ENCODE results near the gene LGALS7. TPM values are rescaled to one million over a fixed set of nuclear protein-coding genes. Genes with fewer than 3 reads are reported as not detected.

Gene LGALS7
- total and polyA plus RNA-seq, 2 of the 4 experiments (the other 2 are of a cell fraction) = not detected

DNA sequence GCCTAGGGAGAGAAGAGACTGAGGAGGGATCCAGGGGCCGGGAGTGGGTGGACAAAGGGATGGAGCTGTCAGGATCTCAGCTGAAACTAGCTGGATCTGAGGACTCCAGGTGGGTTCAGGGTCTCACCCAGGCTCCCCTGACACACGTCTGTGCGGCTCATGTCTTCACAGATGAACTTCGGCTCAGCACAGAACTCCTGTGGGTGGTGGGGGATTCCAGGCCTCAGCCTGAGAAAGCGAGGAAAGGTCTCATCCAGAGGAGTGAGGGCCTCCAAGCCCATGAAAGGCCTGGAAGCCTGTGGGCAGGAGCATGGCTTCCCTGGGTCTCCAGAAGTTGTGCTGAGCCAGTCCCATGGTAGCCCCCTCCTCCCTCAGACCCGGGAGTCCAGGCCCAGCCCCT is 30.4 kb downstream of the LGALS7 start:
- no peak overlapping the region for H3K9ac ChIP-seq (ENCODE audit: low read depth, low read length)
- H4K8ac ChIP-seq (ENCODE audit: low read depth in 2 of 2, low read length in 2 of 2) = no peak overlapping the region
- no peaks in the 10 kb centered on the region for H3K9me1 ChIP-seq (ENCODE audit: insufficient read depth, low read length)
- no peak overlapping the region for H3K14ac ChIP-seq (replicated peaks; ENCODE audit: low read depth, low read length)
- no peak overlapping the region for H2AK9ac ChIP-seq (replicated peaks; ENCODE audit: low read depth, low read length, poor library complexity)
- H2BK120ac ChIP-seq (ENCODE audit: low read depth, low read length) = no peak overlapping the region
- no CpG with 5 or more reads among the region's 6 CpGs for WGBS, 2 experiments (ENCODE audit: extremely low coverage in 2 of 2, insufficient read length in 1 of 2)
- ATAC-seq (ENCODE audit: low read depth) (no peak), DNase-seq (no peak)
- H3K56ac ChIP-seq (ENCODE audit: extremely low read depth, insufficient read depth, low read length) = no peak overlapping the region
- intact Hi-C loops (cut with micrococcal nuclease) = no loop called here
- no peaks in the 10 kb centered on the region; the same call in 1 of the 2 replicates for H3K27me3 ChIP-seq (ENCODE audit: control insufficient read depth, insufficient read depth, low read length)
- H2BK5ac ChIP-seq (ENCODE audit: low read depth, low read length, poor library complexity, severe bottlenecking) = no peak overlapping the region
- no peak overlapping the region for H2BK20ac ChIP-seq (ENCODE audit: low read depth, low read length)
- H3K23ac ChIP-seq (ENCODE audit: low read depth, low read length) = no peak overlapping the region
- no peak overlapping the region for H4K91ac ChIP-seq (ENCODE audit: insufficient read depth, low read depth, low read length)
- no peak overlapping the region for H2BK15ac ChIP-seq (ENCODE audit: low read depth, low read length)
- dilution Hi-C loops (cut with HindIII; ENCODE audit: low sequenced_read_pairs, unreplicated experiment) = no loop called here
- H4K20me1 ChIP-seq (ENCODE audit: insufficient read depth, low read length) = no peaks in the 10 kb centered on the region
- no peak overlapping the region for H3K4ac ChIP-seq (ENCODE audit: low read depth, low read length)
- H2AK5ac ChIP-seq (ENCODE audit: low read depth, low read length) = no peak overlapping the region; the same call in 1 of the 2 replicates
- no peak overlapping the region for H3K4me3 ChIP-seq (ENCODE audit: insufficient read depth, low read depth, low read length)
- no peak overlapping the region for H2AFZ ChIP-seq (replicated peaks; ENCODE audit: low read length, poor library complexity)
- CTCF ChIA-PET = no interaction called here
- no TSS peak for BruUV-seq (replicated peaks)
- no peaks in the 10 kb centered on the region for H3K4me1 ChIP-seq (ENCODE audit: control insufficient read depth, insufficient read depth, low read length)
- no peak overlapping the region for H3K27ac ChIP-seq (ENCODE audit: insufficient read depth, low read length)
- H3K9me3 ChIP-seq (ENCODE audit: control insufficient read depth, insufficient read depth, low read length) = no peaks in the 10 kb centered on the region
- no peak overlapping the region for H3K18ac ChIP-seq (ENCODE audit: low read depth, low read length)
- TF ChIP-seq CHD1 (IDR thresholded peaks at IDR 0.05; ENCODE audit: low read depth, low read length) = no peak
- no peak for TF ChIP-seq MAZ (IDR thresholded peaks at IDR 0.05; ENCODE audit: borderline replicate concordance, low read depth, low read length)
- TF ChIP-seq NFE2L2 (IDR thresholded peaks at IDR 0.05; ENCODE audit: low read depth, low read length) = no peak
- no peak for TF ChIP-seq SMC3 (IDR thresholded peaks at IDR 0.05; ENCODE audit: low read depth, low read length)
- no peak for TF ChIP-seq RFX5 (IDR thresholded peaks at IDR 0.05; ENCODE audit: low read depth, low read length)
- TF ChIP-seq CEBPB (IDR thresholded peaks at IDR 0.05; ENCODE audit: low read depth, low read length) = no peak
- TF ChIP-seq RCOR1 (IDR thresholded peaks at IDR 0.05; ENCODE audit: insufficient replicate concordance, low read length) = no peak
- TF ChIP-seq POLR2A (IDR thresholded peaks at IDR 0.05; ENCODE audit: low read depth, low read length) = no peak
- TF ChIP-seq, protein P1, sequence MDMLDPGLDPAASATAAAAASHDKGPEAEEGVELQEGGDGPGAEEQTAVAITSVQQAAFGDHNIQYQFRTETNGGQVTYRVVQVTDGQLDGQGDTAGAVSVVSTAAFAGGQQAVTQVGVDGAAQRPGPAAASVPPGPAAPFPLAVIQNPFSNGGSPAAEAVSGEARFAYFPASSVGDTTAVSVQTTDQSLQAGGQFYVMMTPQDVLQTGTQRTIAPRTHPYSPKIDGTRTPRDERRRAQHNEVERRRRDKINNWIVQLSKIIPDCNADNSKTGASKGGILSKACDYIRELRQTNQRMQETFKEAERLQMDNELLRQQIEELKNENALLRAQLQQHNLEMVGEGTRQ (IDR thresholded peaks at IDR 0.05; ENCODE audit: low read depth, low read length) = no peak
- TF ChIP-seq, protein P2, sequence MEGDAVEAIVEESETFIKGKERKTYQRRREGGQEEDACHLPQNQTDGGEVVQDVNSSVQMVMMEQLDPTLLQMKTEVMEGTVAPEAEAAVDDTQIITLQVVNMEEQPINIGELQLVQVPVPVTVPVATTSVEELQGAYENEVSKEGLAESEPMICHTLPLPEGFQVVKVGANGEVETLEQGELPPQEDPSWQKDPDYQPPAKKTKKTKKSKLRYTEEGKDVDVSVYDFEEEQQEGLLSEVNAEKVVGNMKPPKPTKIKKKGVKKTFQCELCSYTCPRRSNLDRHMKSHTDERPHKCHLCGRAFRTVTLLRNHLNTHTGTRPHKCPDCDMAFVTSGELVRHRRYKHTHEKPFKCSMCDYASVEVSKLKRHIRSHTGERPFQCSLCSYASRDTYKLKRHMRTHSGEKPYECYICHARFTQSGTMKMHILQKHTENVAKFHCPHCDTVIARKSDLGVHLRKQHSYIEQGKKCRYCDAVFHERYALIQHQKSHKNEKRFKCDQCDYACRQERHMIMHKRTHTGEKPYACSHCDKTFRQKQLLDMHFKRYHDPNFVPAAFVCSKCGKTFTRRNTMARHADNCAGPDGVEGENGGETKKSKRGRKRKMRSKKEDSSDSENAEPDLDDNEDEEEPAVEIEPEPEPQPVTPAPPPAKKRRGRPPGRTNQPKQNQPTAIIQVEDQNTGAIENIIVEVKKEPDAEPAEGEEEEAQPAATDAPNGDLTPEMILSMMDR (conservative IDR thresholded peaks at IDR 0.05; ENCODE audit: low read depth, low read length) = no peak
- TF ChIP-seq MAFK (IDR thresholded peaks at IDR 0.05; ENCODE audit: low read depth, low read length) = no peak
- TF ChIP-seq RAD21 (IDR thresholded peaks at IDR 0.05; ENCODE audit: low read length) = no peak
- H3K36me3 ChIP-seq (ENCODE audit: control insufficient read depth, insufficient read depth, low read length) = no peaks in the 10 kb centered on the region
- POLR2A ChIA-PET (ENCODE audit: unreplicated experiment) = interaction anchor here (0.6 kb wide), 1 partner anchor 10 kb away, joined by 3 read pairs; no protein-coding TSS in a partner anchor
- no peak overlapping the region for H4K5ac ChIP-seq (ENCODE audit: low read depth, low read length)
- no peaks in the 10 kb centered on the region for H3K79me1 ChIP-seq (ENCODE audit: low read depth in 1 of 2, low read length in 2 of 2)
- H3K4me2 ChIP-seq (ENCODE audit: low read depth, low read length) = no peak overlapping the region
- in situ Hi-C loops (cut with MboI; ENCODE audit: low sequenced_read_pairs) = loop anchor here (25.0 kb wide), 1 partner anchor 169 kb away; the partner anchor contains the start of gene CCER2
